ENCODE measurements around the gene MRTFA.

The MRTFA gene

GRCh38 chr22:40368836-40369235 is 267.7 kb downstream of the MRTFA start:
- no peak for TF ChIP-seq CTCF (IDR thresholded peaks at IDR 0.05; ENCODE audit: extremely low read depth, insufficient read depth, missing control alignments)

GRCh38 chr22:40368016-40368415 is 268.5 kb downstream of the MRTFA start:
- TF ChIP-seq CTCF (IDR thresholded peaks at IDR 0.05; ENCODE audit: extremely low read depth, insufficient read depth, missing control alignments) = no peak
- DNase-seq (ENCODE audit: low spot score) = no peak
- in situ Hi-C loops (cut with MboI; ENCODE audit: low pct_unique_long_range_greater_than_20kb, low sequenced_read_pairs, unreplicated experiment) = no loop called here

More at GRCh38 chr22:40368836-40369235, 267.7 kb downstream of the MRTFA start:
- DNase-seq (ENCODE audit: low spot score) = no peak
- in situ Hi-C loops (cut with MboI; ENCODE audit: low pct_unique_long_range_greater_than_20kb, low sequenced_read_pairs, unreplicated experiment) = no loop called here

DNA sequence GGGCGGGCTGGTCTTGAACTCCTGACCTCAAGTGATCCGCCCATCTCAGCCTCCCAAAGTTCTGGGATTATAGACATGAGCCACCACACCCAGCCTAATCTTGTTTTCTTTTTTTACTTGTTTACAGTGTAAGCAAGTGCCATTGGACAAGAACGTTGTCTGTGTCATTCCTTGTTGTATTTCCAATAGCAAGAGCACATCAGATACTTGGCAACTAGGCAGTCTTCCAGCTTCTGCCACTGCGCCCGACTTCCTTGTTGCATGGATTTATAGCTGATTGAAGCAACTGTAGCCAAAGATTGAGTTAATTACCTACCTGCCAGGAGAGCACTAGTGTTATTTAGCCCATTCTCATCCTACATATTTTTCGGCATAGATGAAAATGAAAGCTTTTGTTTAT is 269.2 kb downstream of the MRTFA start:
- in situ Hi-C loops (cut with MboI; ENCODE audit: low pct_unique_long_range_greater_than_20kb, low sequenced_read_pairs, unreplicated experiment) = no loop called here
- DNase-seq (ENCODE audit: low spot score) = no peak
- TF ChIP-seq CTCF (IDR thresholded peaks at IDR 0.05; ENCODE audit: extremely low read depth, insufficient read depth, missing control alignments) = no peak

GRCh38 chr22:40366068-40366467 is 270.5 kb downstream of the MRTFA start:
- in situ Hi-C loops (cut with MboI; ENCODE audit: low pct_unique_long_range_greater_than_20kb, low sequenced_read_pairs, unreplicated experiment) = no loop called here
- DNase-seq (ENCODE audit: low spot score) = no peak
- TF ChIP-seq CTCF (IDR thresholded peaks at IDR 0.05; ENCODE audit: extremely low read depth, insufficient read depth, missing control alignments) = no peak

DNA sequence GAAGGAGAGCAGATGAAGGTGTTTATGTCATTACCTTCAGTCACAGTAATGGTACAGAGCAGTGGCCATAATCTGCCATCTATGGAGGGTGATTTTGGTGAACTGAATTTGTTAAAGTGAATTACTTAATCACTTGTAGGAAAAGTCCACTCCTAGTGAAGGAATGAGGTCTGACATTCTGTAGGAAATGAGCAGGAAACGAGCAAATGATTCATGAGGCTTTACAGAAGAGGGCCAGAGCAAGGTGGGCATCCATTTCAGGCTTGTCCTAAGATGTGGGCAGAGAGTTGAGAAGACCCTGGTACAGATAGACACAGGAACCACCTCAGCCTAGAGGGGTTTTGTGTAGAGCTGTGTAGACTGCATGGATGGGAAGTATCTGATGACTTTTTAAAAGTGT is 272.1 kb downstream of the MRTFA start:
- no peak for TF ChIP-seq CTCF (IDR thresholded peaks at IDR 0.05; ENCODE audit: extremely low read depth, insufficient read depth, missing control alignments)
- in situ Hi-C loops (cut with MboI; ENCODE audit: low pct_unique_long_range_greater_than_20kb, low sequenced_read_pairs, unreplicated experiment) = no loop called here
- DNase-seq (ENCODE audit: low spot score) = no peak

DNA sequence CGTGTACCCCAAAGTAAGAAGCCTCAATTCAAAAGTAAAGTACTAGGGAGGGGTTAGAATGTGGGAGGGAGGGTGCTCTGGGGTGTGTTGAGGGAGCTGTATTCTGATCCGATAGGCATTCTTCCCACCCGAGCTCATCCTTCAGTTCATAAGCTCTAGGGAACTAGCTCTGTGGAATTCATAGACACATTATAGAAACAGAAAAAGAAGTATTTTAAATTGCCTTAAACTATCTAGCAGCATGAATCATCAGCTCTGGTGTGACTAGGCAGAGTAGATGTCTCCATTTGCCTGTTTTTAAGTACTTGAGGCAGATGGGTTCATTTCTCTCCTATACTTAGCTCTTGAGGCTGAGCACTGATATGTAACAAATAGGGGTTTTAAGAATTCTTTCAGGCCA is 273.5 kb downstream of the MRTFA start:
- in situ Hi-C loops (cut with MboI; ENCODE audit: low pct_unique_long_range_greater_than_20kb, low sequenced_read_pairs, unreplicated experiment) = no loop called here
- no peak for TF ChIP-seq CTCF (IDR thresholded peaks at IDR 0.05; ENCODE audit: extremely low read depth, insufficient read depth, missing control alignments)
- no peak for DNase-seq (ENCODE audit: low spot score)

DNA sequence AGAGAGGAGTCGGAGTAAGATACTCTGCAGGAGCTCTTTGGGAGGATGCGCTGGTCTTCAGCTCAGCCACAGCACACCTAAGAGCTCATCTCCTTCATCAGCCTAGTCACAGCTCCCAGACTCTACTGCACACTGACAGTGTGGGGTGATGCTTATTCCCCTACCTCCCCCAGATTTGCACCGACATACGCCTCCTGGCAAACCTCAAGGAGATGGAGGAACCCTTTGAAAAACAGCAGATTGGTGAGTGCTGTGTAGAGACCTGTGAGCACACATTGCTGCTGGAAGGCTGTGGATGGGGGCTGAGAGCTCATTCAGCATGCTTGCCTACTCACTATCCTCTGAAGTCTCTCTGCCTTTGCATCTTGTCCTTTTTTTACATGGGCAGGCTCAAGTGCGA is 275.4 kb downstream of the MRTFA start:
- TF ChIP-seq CTCF (IDR thresholded peaks at IDR 0.05; ENCODE audit: extremely low read depth, insufficient read depth, missing control alignments) = no peak
- in situ Hi-C loops (cut with MboI; ENCODE audit: low pct_unique_long_range_greater_than_20kb, low sequenced_read_pairs, unreplicated experiment) = no loop called here
- DNase-seq (ENCODE audit: low spot score) = no peak
